GM20431 (cell line): ENCODE results near the gene EID2B.

Experiments used
- in situ Hi-C: fragments of 300-500 bp; cut with MseI, MboI; formaldehyde crosslinking; loops from one replicate; pipeline ENCODE4 v1.15.0; 2020; ENCODE audit warnings: low sequenced_read_pairs; ENCODE audit not compliant: unreplicated experiment

Gene EID2B

GRCh38 chr19:39532233-39533002 is at the start of gene EID2B:
EID2B (minus strand) TSS chr19:39532852; CDS start chr19:39532802, 50 bp downstream.
- in situ Hi-C loops = loop anchor here (10.0 kb wide), 1 partner anchor 88 kb away; the partner anchor contains the start of gene SUPT5H

- in situ Hi-C loops = no loop called here
Measured at GRCh38 chr19:39582442-39582841, 49.8 kb upstream of the EID2B start.

- in situ Hi-C loops = loop anchor here (25.0 kb wide), 1 partner anchor 194 kb away; no protein-coding TSS in a partner anchor
Measured at GRCh38 chr19:39568604-39569003, 36.0 kb upstream of the EID2B start.

- in situ Hi-C loops = loop anchor here (25.0 kb wide), 1 partner anchor 196 kb away; no protein-coding TSS in a partner anchor
Measured at GRCh38 chr19:39566064-39566463, 33.4 kb upstream of the EID2B start.

GRCh38 chr19:39563408-39563807 is 30.8 kb upstream of the EID2B start:
- in situ Hi-C loops = loop anchor here (25.0 kb wide), 1 partner anchor 199 kb away; no protein-coding TSS in a partner anchor

- in situ Hi-C loops = loop anchor here (25.0 kb wide), 1 partner anchor 204 kb away; no protein-coding TSS in a partner anchor
Measured at GRCh38 chr19:39558624-39559117, 26.0 kb upstream of the EID2B start.

- in situ Hi-C loops = loop anchor here (25.0 kb wide), 1 partner anchor 204 kb away; no protein-coding TSS in a partner anchor
Measured at GRCh38 chr19:39557811-39558623, 25.4 kb upstream of the EID2B start.

GRCh38 chr19:39555883-39556282 is 23.2 kb upstream of the EID2B start:
- in situ Hi-C loops = loop anchor here (25.0 kb wide), 1 partner anchor 206 kb away; no protein-coding TSS in a partner anchor

- in situ Hi-C loops = loop anchor here (5.0 to 25.0 kb wide), 2 partner anchors 117 to 207 kb away; no protein-coding TSS in a partner anchor
Measured at GRCh38 chr19:39554701-39555311, 22.2 kb upstream of the EID2B start.

- in situ Hi-C loops = loop anchor here (5.0 to 25.0 kb wide), 2 partner anchors 119 to 209 kb away; no protein-coding TSS in a partner anchor
Measured at GRCh38 chr19:39553082-39553652, 20.5 kb upstream of the EID2B start.

- in situ Hi-C loops = loop anchor here (5.0 to 25.0 kb wide), 2 partner anchors 122 to 212 kb away; no protein-coding TSS in a partner anchor
Measured at GRCh38 chr19:39550197-39550596, 17.5 kb upstream of the EID2B start.

- in situ Hi-C loops = no loop called here
Measured at GRCh38 chr19:39546599-39546998, 13.9 kb upstream of the EID2B start.

- in situ Hi-C loops = no loop called here
Measured at GRCh38 chr19:39544911-39545310, 12.3 kb upstream of the EID2B start.

GRCh38 chr19:39544226-39544903 is 11.7 kb upstream of the EID2B start:
- in situ Hi-C loops = no loop called here

- in situ Hi-C loops = no loop called here
Measured at GRCh38 chr19:39543477-39543857, 10.8 kb upstream of the EID2B start.

GRCh38 chr19:39542206-39542605 is 9.6 kb upstream of the EID2B start:
- in situ Hi-C loops = no loop called here

GRCh38 chr19:39540333-39540673 is 7.7 kb upstream of the EID2B start:
- in situ Hi-C loops = no loop called here

- in situ Hi-C loops = loop anchor here (10.0 kb wide), 1 partner anchor 95 kb away; the partner anchor contains the start of gene SUPT5H
Measured at GRCh38 chr19:39539518-39540332, 7.1 kb upstream of the EID2B start, which contains the start of gene EID2. EID2 (minus strand) TSS chr19:39540161; CDS start chr19:39540079, 82 bp downstream.
